Activated naive CD4-positive, alpha-beta T cell (primary cell): ENCODE data around the gene CTDSPL.
A peak's percentile ranks its signal among the peaks of the same experiment; 100 is the strongest.
"Not testable (repeated sequence)": the region's sequence is repeated elsewhere in the genome, so short reads cannot be mapped to it uniquely, and the experiment has no call there.

Experiments
- DNase-seq, 4 experiments: peaks; one replicate each; lab custom pipeline; 2025; lab: John Stamatoyannopoulos, UW

CTDSPL gene

DNA sequence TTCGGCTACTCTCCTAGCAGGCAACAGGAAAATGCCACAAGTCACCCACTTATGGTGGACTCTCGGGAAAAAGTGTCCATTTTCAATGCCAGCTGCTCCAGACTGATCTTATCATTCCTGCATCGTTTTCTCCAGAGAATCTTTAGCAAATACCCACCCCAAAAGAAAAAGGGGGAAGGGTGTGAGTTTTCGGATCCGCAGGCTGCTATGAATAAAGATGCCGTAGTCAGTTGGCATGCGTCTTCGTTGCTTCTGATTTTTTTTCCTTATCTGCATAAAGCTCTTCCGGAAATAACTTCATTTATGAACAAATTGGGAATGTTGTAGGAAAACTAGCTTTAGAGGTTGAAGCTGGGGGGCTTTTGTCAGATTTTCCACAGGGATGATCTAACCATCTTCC, 106.5 kb downstream of the CTDSPL start:
- no peak for DNase-seq

DNA sequence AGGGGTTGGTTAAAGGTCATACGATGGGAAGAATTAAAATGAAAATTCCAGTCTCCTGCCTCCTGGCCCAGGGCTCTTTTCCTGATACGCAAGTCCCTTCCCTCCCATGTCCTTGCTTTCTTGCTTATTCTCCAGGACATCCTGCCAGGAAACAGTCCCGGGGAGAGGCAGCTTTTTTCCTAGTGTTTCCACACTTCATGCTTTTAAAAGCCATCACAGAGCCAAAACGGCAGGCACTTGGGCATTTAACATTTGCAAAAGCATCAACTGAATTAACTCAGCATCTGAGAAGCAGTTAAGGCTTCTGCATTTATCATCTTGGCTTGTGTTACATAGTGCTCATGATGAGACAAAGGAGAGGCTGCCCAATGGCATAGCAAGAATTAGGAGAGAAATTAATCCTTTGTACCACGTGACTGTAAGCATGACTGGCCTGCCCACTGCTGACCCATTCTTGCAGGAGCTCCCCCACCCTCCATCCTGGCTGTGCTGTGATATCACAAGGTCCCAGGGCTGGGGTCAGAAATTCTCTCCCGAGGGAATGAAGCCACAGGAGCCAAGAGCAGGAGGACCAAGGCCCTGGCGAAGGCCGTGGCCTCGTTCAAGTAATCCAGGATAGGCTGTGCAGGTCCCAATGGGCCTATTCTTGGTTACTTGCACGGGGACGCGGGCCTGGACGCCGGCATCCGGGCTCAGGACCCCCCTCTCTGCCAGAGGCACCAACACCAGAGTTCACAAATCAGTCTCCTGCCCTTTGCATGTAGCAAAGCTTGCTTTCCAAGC, 107.3 kb downstream of the CTDSPL start:
- DNase-seq: no peak

DNA sequence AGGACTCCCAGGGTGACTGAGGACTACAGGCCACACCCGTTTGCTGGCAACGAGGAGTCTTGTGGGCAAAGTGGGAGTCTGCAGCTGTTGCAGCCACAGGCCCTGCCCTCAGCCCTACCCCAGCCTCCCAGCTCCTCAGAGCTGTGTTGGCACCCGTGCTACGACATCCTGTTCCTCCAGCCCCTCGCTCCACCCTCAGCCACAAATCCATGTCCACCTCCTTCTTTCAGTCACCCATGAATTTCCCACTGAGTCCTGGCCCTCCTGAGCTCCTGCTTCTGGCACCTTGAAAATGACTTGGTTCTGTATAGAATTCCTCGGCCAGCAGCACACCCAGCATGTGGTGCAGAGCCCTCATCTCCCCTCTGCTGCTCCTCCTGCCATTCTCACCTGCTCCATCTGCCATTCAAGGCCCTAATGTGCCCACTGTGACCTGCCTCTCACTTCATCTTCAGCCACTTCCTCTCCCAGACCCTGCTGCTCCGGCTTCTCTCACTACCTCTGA, 108.0 kb downstream of the CTDSPL start:
- no peak for DNase-seq

DNA sequence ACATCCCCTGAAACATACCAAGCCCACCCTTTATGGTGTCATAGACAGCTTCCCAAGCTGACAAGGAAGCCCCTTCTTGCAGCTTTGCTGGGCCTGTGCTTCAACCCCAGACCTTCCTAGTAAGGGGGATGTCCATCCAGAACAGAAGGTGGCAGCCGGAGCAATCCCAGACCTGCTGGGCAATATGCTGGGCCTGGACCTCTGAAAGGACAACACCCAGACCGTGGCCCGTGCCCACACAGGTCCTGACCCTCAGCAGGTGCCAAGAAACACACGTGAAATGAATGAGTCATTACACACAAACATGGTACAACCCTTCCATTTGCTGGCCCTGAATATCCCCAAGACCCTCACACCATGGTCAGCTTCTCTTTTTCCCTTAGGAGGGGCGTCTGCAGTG, 109.1 kb downstream of the CTDSPL start:
- DNase-seq: no peak

DNA sequence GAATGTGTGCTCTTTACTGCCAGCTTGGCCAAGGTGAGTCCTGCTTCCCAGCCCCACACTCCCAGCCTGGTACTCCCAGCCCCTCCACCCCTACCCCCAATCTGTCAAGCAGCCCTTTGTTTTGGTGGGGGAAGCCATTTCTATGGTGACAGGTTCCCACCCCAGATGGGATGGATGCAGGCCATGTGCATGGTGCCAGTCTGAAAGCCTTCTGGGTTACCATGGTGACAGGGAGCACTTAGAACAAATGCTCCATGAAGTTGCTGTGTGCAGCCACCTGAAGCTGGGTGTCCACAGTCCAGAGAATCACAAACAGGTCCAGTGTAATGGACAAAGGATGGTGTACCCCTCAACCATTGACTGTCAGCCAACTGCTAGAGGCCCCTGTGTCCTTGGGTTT, 109.8 kb downstream of the CTDSPL start:
- no peak for DNase-seq

DNA sequence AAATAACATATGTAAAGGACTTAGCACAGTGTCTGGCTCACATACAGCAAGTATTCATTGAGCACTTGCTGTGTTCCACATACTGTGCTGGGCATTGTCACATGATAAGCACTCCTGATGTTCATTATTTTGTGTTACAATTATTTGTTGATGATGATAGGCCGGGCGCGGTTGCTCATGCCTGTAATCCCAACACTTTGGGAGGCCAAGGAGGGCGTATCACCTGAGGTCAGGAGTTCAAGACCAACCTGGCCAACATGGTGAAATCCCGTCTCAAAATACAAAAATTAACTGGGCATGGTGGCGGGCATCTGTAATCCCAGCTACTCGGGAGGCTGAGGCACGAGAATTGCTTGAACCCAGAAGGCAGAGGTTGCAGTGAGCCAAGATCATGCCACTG, 110.4 kb downstream of the CTDSPL start:
- not testable (repeated sequence) for DNase-seq

DNA sequence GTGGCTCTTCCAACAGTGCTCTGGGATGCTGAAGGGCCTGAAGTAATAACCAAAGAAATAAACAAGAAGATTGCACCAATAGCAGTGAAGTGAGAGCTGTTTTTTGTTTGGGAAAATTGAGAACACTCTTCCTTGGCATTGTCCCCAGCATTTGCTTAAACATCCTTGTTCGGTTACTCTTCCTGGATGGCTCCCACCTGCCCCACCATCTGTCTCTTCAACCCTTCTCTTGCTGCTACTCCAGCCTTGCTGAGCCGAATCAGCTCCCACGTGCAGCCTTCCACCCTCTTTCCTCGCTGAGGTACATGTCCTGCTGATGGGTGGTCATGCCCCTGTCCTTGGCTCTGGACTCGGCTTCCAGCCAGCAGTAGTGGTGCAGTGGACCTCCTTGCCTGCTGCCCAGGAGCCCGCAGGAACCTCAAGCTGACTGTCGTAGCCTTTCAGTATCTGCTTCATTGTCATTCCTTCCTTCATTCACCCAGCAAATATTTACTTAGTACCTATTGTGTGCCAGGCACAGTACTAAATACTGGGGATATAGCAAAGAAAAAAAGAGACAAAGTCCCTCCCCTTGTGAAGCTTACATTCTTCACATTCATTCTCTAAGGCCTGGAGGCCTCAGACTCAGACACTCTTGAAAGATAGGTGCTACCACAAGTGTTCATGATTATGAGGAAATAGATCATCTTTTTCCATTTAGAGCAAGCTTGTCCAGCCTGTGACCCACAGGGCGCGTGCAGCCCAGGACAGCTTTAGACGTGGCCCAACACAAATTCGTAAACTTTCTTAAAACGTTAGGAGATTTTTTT, 111.8 kb downstream of the CTDSPL start:
- no peak for DNase-seq

DNA sequence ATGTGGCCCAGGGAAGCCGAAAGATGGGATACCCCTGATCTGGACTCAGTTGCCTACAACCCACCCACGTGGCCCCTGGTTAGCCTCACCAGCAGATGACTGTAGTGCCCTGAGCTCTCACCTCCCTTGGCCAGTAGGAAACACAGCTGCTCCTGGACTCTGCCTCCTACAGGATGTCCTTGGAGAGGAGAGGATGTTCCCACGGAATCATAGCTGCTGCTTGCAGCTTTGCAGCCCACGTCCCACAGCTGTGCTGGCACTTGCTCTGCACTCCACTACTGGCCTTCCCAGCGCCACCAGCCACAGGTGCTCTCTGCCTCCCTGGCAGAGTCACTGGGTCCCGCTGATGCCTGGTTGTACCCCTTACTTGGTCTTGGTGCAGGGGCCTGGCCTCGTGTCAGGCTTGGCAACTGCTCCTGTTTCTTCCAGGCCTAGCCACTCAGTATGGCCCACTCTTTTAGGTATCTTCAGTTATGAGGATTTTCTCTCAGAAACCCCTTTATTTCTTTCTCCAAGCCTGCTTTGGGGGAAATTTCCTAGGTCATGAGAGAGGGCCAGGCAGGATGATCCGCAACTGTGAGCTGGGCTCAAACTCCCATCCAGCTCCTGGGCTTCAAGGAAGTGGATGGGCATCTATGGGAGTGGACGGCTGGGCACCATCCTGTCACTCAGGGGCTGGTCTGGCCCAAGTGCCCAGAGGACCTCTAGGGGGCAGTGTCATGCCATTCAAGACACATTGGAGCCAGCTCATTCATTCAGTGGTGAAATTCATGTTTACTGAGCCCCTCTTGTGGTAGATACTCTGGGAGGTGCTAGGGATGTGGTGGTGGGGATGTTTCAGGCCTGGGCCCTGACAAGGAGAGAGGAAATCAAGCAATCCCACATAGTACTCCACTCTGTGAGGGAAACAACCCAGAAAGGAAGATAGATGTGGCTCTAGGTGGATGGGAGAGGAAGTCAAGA, 112.7 kb downstream of the CTDSPL start:
- peak in 2 of 4 experiments; percentile 45 to 52 for DNase-seq

DNA sequence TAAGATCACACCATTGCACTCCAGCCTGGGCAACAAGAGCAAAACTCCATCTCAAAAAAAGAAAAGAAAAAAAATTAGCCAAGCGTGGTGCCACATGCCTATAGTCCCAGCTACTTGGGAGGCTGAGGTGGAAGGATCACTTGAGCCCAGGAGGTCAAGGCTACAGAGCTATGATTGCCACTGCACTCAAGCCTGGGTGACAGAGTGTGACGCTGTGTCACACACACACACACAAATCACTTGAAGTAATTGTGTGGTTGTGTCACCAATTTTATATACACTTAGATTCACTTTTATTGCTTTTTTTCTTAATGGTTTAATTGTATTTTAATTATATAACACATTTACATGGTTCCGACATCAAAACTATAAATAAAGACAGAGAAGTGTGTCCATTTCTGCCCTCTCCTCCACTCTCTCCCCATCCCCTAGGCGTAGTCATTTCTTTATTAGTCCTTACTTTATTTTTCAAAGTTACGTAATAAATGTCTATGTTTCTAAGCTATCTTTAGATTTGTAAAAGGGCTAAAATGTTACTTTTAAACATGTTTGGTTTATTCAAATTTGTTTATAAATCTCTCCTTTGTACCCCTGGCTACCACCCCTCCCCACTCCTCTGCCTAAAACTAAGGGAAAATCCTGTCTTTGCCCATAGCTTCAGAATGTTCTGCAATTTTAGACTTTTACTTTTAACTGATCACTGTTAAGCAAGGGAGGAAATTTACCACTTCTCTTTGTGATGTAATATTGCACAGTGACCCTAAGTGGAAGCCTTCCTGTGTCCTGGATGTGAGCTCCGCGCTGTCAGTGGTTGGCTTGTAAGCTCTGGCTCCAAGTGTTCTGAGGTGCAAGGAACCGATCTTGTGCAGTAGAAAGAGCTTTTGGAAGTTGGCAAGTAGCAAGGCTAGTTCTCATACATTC, 118.1 kb downstream of the CTDSPL start:
- no peak for DNase-seq

DNA sequence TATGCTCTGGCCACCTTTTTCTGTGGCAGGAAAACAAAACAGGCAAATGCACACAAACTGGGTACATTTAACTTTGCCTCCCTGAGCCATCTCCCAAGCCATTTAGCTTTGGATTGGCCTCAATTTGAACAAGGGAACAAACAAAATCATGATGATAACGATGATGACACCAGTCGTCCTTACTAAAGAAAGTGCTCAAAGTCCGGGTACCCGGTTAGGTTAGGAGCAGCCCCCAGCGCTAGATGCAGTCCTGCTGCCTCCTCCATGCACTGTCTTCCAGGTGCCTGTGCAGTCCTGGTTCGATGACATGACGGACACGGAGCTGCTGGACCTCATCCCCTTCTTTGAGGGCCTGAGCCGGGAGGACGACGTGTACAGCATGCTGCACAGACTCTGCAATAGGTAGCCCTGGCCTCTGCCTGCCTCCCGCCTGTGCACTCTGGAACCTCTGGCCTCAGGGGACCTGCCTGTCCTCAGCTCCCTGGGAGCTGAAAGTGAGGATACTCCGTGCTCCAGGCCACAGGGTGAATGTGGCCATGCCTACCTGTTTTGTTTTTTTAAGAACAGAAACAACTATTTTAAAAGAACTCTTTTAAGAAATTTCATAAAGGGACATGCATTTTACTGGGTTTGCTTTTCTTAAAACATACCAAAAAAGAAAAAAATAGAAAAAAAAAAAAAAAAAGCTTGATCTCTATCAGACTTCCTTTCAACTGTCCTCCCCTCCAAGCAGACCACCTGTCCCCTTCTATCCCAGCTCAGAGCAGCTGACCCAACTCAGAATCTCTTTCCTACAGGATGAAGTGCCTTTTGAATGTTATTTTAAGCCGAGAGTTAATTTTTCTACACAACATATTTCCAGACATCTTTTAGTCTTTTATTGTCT, 119.0 kb downstream of the CTDSPL start:
- DNase-seq: no peak

DNA sequence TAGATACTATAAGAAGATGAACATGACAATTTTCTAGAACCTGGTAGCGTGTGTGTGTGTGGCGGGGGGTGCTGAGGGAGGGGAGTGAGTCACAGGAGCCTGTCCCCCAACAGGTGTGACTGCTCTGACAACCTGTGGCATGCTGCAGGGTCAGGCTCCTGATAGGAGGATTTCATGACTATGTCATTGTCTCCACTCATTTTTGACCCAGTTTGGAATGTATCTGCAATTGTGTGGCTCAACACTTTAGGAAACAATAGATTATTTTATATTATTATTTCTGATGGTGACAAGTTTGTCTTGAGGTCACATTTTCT, 119.6 kb downstream of the CTDSPL start:
- no peak for DNase-seq

DNA sequence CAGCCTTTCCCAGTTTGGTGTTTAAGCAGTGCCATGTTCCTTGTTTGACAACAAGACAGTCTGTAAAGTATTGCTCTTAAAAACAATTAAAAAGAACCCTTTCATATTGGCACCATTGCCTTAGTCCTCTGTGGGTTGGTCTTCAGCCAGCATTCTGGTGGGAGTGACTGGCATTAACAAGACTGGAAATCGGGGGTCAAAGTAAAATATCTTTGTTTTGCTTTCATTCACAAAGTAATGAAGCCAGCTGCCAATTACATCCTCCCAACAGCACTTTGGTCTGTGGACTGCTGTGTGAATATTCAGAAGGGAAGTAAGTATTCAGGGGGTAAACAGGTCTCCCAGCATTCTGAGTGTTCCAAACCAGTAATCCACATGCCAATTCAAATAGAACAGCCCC, 120.7 kb downstream of the CTDSPL start:
- no peak for DNase-seq

DNA sequence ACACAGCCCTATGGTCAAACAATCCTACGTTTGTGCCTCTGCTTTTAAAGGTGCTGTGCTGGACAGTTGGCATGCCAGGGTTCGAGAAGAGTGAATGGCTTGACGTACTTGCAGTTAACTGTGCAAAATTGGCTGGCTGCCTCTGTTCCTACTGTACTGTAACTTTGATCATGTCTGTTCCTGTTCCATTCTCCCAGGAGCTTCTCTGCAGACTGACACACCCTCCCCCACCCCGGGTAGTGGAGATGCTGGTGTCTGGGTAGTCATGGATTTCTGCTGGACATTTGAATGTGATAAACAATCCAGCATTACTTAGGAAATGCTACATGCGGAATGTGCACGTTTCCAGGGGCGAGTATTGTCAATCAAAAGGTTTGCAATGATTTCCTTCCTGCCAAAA, 122.4 kb downstream of the CTDSPL start:
- no peak for DNase-seq

DNA sequence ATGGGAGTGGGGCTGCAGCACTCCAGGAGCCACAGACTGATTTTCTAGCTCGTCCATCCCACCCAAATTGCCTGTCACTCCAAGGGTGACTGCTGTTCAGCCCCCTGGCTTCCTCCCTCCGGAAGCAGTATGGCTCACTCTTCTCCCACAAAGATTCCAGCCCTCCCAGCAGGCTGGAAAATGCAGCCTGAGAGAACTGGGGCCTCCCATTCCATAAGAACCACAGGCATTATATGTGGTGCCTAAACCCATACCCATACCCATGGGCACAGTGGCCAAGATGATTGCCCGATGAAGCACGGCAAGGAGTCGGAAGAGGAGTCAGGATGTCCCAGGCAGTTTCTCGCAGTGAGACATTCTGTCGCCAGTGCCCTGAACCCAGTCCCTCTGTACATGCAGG, 122.9 kb downstream of the CTDSPL start:
- DNase-seq: no peak

DNA sequence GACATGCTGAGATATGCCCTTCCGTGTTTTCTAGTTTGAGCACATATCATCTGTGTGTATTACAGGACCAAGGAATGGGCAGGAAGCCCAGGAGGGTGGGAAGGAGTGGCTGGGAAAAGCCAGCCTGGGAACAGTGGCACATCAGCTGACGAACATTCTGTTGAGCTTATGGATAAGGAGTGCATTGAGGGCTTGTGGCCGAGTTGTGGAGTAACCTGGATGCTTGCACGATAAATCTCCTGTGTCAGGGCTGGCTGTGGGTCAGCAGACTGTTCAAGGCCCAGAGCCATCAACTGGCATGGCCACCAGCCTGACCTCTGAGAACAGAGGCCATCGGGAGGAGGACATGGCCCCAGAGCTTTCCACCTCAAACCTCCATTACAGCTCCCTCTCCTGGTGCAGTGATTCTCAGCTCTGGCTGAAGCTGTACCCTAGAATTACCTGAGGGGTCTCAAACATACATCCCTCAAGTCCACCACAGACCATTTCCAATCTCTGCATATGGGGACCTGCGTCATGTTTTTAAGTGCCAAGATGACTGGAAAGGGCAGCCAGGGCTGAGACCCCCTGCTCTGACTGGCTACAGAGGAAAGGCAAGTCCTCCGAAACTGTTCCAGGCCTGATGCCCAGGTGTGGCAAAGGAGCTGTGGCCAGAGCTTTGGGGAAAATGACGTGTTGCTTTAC, 124.1 kb downstream of the CTDSPL start:
- DNase-seq: no peak

DNA sequence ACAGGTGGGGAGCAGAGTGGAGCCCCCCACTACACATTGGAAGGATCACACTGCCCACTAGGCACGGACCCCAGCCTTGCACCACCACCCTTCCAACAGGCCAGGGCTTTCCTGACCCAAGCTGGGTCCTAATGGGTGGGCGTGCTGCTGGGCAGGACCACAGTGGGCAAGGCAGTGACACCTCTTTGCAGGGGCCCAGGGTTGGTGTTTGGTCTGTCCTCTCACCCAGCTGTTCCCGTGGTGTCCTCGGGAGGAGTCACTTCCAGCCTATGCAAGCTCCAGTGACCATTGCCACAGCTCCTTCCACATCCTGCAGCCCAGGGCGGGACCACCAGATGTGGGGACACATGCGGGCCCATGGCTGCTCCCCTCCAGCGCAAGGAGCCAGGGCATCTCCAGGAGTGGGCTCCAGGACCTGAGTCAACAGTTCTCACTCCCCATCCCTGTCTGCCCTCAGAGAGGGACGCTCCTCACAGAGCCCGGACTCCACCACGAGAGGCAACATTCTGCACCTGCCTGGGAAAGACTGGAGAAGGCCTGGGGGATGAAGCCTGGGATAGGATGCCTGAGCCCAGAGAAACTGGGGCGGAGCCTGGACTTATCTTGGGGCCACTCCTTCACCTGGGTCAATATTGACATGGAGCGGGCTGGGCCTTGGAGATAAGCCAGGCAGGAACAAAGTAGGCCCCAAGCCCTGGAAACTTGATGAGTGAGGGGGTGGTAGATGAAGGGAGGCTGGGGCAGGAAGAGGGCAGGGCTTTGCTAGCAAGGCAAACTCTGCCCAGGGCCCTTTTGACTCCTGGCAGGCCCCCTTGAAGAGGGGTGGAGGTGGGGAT, 125.0 kb downstream of the CTDSPL start:
- DNase-seq: no peak

DNA sequence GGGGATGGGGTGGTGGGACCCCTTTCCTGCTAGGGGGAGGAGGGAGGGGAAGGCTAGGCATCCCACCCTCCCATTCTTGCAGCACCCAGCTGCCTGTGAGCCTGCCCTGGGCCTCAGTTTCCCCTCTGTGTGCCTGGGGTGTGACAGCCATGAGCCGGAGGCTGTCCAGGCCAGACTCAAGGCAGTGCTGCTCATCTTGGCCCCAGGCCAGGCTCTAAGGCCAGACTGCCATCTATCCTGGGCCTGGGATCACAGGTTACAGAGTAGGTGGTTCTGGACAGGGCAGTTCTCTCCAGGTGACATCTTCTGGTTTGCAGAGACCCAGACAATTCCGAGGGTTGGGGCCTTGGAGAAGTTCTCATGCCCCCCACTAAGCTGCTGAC, 125.6 kb downstream of the CTDSPL start:
- DNase-seq: no peak

DNA sequence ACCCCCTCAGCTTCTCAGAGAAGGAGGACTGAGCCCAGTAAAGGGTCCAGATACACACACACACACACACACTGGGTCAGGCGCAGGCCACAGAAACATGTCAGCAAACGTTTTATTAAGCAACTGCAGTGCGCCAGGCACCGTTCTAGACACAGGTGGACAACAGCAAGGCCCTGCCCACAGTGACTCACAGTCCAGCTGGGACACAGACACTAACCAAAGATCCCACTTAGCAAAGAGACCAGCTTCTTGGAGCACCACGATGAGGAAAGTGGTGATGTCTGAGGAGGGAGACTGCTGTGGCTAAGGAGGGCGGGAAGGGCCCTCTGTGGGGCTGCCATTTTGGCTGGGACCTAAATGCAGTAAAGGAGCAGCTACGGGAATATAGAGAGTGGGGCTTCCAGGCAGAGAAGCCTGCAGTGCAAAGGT, 126.1 kb downstream of the CTDSPL start:
- no peak for DNase-seq

DNA sequence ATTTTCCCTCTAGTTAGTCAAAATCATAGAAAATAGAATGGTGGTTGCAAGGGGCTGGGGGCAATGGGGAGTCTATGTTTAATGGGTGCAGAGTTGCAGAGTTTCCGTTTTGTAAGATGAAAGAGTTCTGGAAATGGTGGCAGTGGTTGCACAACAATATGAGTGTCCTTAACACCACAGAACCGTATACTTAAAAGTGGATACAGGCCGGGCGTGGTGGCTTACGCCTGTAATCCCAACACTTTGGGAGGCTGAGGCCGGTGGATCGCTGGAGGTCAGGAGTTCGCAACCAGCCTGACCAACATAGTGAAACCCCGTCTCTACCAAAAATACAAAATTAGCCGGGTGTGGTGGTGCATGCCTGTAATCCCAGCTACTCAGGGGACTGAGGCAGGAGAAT, 126.7 kb downstream of the CTDSPL start:
- not testable (repeated sequence) for DNase-seq
